22Rv1 (cell line): ENCODE measurements around the gene CDC42.

Experiments used
- ZFX ChIP-seq: fragments of 450-650 bp; IDR thresholded peaks from 2 replicates; pipeline ENCODE4 v1.6.1; 2017; ENCODE audit warnings: antibody characterized with exemption, borderline replicate concordance
- TF ChIP-seq, protein P1 (sequence below): fragments of 450-650 bp; IDR thresholded peaks from 2 replicates; pipeline ENCODE4 v1.5.1; 2017; ENCODE audit warnings: mild to moderate bottlenecking

DNA sequence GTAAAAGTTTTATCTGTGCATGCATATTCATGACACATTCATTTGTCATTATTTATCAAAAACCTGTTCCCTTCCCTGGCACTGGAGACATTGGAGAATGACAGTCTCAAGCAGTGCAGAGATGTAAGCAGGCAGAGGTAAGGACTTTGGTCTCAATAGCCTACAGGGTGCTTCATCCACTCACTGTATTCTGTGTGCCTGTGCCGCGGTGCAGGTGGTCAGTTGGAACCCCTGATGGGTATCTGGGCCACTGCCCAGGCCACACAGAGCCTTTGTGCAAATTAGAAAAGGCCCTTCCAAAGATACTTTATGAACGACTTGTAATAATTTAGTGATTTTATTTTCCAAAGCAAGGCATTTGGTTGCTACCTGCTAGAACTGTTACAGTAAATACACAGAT lies 44.0 kb downstream of the CDC42 start:
- TF ChIP-seq, protein P1, sequence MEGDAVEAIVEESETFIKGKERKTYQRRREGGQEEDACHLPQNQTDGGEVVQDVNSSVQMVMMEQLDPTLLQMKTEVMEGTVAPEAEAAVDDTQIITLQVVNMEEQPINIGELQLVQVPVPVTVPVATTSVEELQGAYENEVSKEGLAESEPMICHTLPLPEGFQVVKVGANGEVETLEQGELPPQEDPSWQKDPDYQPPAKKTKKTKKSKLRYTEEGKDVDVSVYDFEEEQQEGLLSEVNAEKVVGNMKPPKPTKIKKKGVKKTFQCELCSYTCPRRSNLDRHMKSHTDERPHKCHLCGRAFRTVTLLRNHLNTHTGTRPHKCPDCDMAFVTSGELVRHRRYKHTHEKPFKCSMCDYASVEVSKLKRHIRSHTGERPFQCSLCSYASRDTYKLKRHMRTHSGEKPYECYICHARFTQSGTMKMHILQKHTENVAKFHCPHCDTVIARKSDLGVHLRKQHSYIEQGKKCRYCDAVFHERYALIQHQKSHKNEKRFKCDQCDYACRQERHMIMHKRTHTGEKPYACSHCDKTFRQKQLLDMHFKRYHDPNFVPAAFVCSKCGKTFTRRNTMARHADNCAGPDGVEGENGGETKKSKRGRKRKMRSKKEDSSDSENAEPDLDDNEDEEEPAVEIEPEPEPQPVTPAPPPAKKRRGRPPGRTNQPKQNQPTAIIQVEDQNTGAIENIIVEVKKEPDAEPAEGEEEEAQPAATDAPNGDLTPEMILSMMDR = no peak
- no peak for TF ChIP-seq ZFX
